VCaP (cell line): Measurements from ENCODE around the gene PHACTR1.
"Not testable (repeated sequence)": the region's sequence is repeated elsewhere in the genome, so short reads cannot be mapped to it uniquely, and the experiment has no call there.

Experiments
- H3K27ac ChIP-seq: fragments of 450-650 bp; 2 replicates; pipeline ENCODE4 v1.5.1; 2017
- CTCF ChIP-seq: fragments of 450-650 bp; conservative IDR thresholded peaks from 2 replicates; pipeline ENCODE4 v1.5.1; 2017; ENCODE audit warnings: mild to moderate bottlenecking, moderate library complexity

PHACTR1 gene

GRCh38 chr6:13119549-13119948 is 403.0 kb downstream of the PHACTR1 start:
- no peak overlapping the region for H3K27ac ChIP-seq
- no peak for TF ChIP-seq CTCF

GRCh38 chr6:13120483-13121482 is 404.2 kb downstream of the PHACTR1 start:
- no peak for TF ChIP-seq CTCF
- no peak overlapping the region for H3K27ac ChIP-seq

- no peak for TF ChIP-seq CTCF
- H3K27ac ChIP-seq = no peak overlapping the region
Measured at GRCh38 chr6:13124131-13124530, 407.6 kb downstream of the PHACTR1 start.

GRCh38 chr6:13125841-13126240 is 409.3 kb downstream of the PHACTR1 start:
- H3K27ac ChIP-seq = no peak overlapping the region
- TF ChIP-seq CTCF = no peak

GRCh38 chr6:13131935-13132661 is 415.5 kb downstream of the PHACTR1 start:
- H3K27ac ChIP-seq = no peak overlapping the region
- no peak for TF ChIP-seq CTCF

GRCh38 chr6:13133894-13134293 is 417.3 kb downstream of the PHACTR1 start:
- H3K27ac ChIP-seq = not testable (repeated sequence)

- H3K27ac ChIP-seq = no peak overlapping the region
Measured at GRCh38 chr6:13135152-13135551, 418.6 kb downstream of the PHACTR1 start.

More at GRCh38 chr6:13135152-13135551, 418.6 kb downstream of the PHACTR1 start:
- TF ChIP-seq CTCF = no peak
